GM19351 (cell line): ENCODE data around the gene HINFP.
A peak's percentile ranks its signal among the peaks of the same experiment; 100 is the strongest.
"Not testable (repeated sequence)": the region's sequence is repeated elsewhere in the genome, so short reads cannot be mapped to it uniquely, and the experiment has no call there.

Experiments
- ATAC-seq: cut with Tn5 transposase; IDR thresholded peaks from one replicate; pipeline ENCODE4 v1.9.1; 2021; ENCODE audit warnings: mild to moderate bottlenecking, moderate library complexity; ENCODE audit not compliant: unreplicated experiment

The HINFP gene

DNA sequence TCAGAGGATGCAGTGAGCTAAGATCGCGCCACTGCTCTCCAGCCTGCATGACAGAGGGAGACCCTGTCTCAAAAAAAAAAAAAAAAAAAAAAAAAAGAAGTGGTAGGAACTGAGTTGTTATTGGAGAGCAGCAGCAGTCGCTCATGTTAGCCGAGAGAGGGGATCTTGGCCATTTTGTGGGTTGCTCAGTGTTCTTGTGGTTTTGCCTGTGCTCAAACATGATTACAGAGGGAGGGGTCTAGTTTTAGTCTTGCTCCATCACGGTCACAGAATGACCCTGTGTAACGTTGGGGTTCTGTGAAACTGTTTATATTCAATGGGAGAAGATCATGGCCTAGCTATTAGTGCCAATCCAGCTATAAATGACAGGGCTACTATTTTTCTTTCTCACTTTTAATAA lies 21.7 kb upstream of the HINFP start:
- no peak for ATAC-seq

DNA sequence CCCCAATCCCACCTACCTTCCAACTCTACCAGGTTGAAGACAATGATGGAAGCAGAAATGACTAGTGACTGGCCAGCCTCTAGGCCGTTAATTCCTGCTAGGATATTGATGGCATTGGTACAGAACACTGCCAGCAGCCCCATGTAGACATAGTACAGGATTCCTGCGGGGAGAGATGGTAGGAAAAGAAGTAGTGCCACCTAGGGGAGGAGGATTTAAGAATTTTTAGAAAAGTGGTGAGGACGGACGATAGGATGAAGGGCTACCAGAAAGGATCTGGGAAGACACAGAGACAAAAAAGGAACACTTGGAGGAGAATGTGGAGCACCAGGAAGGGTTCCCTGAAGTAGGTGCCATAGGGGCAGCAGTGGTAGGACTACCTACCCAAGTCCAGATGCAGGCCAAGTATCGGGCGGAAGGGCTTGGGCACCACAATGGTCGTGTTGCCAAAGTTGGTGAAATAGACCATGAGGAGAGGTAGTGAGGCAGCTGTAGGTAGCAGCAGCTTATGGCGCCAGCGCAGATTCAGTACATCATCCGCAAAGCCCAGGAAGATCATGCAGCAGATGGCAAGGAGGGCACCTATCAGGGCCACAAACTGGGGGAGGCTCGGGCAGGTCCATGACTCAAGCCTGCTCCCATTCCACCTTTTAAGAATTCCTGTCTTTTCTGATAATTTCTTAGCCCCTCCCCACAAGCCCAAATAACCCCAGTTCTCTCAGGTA lies 21.0 kb upstream of the HINFP start:
- no peak for ATAC-seq

DNA sequence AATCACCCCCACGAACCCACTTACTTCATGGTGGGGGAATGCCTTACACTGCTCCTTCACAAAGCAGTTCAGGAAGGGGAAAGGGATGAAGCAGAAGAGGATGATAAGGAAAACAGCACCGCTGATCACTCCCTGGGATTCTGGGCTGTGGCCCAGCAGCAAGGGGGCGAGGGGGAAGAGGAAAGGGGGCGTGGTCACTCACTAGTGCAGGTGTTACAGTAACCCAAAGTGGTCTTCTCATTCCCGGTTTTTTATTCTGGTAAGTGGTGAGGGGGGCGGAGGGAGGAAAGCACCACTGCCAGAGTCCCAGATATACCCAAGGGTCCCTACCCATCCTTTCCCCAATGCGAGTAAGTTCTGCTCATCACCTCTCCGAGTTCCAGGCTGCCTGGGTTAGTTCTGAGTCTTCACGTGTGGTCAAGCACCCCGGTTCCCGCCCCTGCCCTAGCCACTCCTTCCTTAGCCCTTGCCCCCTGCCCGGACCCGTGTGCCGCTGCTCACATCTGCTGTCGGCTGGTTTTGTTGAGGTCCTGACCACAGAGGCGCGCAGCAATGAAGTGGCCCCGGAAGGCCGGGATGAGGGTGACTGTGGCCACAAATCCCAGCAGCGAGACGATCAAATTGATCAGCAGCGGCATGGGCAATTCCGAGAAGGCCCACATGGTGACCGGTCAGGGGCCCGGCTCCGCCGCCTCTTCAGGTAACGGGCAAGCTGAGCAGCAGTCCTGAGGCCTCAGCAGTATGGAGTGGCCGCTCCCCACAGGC lies 20.2 kb upstream of the HINFP start:
- ATAC-seq, result peak; percentile 31

DNA sequence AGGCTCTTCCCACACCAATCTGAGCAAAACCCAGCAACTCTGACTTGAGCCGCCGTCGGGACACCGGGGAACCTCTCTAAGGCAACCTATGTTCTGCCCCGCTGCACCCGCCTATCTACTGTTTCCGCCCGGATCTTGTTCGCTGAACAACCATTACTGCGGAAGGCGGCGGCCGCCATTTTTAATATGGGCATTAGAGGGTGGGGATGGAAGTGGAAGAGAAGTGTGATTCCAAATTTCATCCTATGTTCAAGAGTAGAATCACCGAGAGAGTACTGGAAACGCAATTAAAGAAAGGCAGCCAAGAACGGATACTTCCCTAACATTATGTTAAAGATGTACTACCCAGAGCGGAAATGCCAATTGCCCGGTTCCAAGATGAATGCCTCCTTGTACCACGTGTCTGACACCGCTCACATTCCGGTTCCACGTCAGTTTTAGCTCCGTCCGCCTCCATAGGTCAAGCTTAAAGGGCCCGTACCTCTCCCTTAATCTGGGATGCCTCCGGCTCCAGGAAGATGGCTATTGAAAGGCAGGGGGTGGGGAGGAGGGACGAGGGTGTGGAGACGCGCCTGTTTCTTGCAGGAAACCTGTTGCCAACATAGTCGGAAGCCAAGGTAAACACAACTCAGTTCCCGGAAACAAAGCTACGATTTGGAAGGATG lies 19.5 kb upstream of the HINFP start, which contains the start of gene DPAGT1:
Gene DPAGT1 (minus strand): TSS at position 95 of the 665 bp plus-strand sequence. CDS start 198 bp downstream, outside the sequence.
- peak; percentile 79 for ATAC-seq

DNA sequence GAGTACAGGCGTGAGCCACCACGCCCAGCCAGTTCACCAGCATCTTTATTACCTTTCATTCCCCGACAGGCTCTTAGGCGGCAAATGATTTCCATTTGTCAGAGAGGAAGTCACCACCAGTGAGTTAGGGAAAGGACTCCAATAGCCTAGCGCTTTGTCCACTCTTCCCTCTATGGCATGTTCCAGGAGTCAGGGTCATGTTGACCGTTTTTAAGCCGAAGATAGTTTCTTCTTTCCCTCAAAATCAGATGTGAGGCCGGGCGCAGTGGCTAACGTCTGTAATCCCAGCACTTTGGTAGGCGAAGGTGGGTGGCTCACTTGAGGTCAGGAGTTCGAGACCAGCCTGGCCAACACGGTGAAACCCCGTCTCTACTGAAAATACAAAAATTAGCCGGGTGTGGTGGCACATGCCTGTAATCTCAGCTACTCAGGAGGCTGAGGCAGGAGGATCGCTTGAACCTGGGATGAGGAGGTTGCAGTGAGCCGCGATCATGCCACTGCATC lies 18.2 kb upstream of the HINFP start:
- ATAC-seq, result not testable (repeated sequence)

DNA sequence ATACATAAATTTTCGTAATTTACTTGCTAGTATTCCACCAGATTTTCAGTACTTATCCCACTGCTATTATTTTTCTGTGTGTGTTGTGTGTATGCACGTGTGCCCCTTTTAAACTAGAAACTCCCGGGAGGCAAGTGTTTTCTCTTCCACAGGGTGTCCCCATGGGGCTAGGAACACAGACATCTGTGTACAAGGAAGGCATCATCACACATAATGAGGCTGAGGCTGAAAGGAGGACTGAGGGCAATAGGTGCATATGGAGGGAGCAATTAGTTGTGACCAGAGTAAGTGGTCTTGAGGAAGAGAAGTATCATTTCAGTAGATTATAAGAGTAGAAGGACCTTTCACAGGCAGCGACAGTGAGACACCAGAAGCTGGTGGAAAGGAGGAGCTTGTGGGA lies 17.6 kb upstream of the HINFP start:
- ATAC-seq, result no peak

DNA sequence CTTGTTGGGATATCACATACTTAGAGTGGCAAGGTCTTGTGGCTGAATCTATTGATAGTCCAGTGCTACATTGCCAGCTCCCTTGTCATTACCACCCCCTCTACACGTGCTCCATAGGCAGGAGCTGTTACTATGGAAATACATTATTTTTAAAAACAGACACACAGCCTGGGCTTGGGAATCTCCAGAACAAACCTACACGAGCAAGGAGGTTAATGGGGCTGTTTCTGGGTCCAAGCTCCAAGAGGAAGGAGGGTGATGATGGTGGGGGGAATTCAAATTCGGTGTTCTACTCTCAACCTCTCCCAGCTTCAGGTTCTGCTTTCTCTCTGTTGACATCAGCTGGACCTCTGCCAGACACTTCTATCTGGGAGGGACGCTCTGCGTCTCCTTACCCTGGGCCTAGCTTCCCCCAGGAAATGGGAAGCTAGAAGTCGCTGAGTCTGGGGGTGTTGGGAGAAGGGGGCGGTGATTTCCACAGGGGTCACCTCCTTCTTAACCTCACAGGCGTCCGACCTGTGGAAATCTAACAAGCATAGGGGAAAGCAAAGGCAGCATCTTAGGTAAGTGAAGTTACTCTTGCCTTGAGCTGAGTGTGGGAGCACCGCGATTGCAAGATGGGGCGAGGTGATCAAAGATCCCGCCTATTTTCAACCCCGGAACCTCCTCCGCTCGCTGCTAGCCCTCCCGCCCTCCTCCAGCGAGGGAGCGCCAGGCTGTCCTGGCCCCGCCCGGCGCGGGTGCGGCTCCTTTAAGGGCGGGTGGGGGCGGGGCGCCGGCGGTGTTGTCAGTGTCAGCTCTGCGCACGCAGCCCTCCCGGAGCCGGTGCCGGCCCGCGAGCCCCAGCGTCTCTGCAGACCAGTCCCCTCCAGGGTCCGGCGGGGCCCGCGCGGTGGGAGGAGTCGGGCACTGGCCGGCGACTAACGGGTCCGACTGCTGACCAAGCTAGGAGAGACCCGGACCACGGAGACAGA lies 14.5 kb upstream of the HINFP start, which contains the start of gene C2CD2L:
Gene C2CD2L (plus strand): TSS at position 781 of the 974 bp plus-strand sequence. CDS start 398 bp downstream, outside the sequence.
- peak; percentile 74 for ATAC-seq

DNA sequence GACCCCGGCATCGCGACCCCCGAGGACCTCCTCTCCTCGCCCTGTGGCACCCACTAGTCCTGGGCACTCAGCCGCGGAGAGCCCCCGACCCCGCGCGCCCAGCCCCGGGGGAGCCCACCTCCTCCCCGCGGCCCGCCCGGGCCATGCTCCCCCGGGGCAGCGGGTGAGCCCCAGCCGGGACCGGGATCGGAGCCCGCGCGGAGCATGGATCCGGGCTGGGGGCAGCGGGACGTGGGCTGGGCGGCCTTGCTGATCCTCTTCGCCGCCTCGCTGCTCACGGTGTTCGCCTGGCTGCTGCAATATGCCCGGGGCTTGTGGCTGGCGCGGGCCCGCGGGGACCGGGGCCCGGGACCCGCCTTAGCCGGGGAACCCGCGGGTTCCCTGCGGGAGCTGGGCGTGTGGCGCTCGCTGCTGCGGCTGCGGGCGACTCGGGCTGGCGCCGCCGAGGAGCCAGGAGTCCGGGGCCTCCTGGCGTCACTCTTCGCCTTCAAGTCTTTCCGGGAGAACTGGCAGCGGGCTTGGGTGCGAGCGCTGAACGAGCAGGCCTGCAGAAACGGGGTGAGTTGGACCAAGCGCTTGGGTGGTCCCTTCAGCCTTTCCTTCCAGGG lies 13.7 kb upstream of the HINFP start:
- peak; percentile 12 for ATAC-seq

DNA sequence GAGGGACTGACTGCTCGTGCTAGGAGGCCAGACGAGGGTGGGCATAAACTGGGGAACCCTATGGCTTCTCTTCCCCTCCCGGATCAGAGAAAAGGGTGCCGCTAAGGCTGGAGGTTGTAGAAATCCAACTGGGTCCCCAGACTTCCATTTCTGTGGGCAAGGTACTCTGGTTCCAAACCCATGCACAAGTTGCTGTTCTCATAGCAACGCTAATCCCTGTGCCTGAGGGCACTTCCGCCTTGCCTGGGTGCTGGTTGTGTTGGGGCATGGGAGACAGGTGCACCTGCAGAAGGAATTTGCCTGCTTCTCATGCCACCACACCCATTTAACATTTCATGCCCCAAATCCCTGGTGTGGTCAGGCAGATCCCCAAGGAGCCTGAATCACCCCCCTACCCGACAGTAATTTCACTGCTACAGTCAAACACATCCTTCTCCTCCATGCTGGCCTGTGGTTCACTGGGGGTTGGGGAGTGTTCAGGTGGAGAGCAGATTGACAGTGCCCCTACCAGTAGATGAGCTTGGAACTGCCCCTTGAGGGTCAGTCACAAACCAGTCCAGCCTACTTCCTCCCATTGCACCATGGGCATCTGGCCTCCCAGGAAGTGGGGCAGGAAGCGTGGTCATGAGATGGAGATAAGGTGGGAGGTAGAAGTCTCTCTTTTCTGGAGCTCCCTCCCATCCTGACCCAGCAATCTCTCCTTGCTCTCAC lies 13.1 kb upstream of the HINFP start:
- ATAC-seq, result no peak

DNA sequence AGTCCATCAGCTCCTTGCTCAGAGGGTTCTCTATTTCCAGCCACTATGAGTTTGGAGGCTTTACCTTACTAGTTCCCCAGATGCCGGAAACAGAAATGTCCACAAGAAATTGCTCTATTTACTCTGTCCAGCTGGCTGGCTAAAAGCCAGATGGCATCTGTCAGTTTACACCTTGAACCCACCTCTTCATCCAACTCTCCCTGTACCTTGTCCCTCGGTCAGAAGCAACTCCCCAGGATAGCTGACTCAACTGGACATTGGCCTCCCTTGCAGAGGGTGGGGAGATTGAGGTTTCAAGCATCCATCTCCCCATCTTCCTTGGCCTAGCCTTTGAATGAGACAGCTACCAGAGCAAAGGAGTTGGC lies 12.5 kb upstream of the HINFP start:
- no peak for ATAC-seq

DNA sequence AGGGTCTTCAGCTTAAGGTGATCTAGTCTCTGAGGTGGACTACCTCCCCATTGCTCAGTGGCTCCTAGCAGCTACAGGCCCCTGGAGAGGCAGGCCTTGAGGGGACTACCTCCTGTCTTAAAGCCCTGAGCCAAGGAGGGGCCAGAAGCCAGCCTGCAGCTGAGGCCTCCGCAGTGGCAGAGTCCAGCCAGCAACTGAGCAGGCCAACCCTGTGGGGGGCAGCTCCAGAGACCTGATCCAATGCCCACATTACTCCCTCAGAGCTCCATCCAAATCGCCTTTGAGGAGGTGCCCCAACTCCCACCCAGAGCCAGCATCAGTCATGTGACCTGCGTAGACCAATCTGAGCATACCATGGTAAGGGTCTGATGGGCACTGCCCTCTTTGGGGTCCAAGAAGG lies 11.5 kb upstream of the HINFP start:
- no peak for ATAC-seq

DNA sequence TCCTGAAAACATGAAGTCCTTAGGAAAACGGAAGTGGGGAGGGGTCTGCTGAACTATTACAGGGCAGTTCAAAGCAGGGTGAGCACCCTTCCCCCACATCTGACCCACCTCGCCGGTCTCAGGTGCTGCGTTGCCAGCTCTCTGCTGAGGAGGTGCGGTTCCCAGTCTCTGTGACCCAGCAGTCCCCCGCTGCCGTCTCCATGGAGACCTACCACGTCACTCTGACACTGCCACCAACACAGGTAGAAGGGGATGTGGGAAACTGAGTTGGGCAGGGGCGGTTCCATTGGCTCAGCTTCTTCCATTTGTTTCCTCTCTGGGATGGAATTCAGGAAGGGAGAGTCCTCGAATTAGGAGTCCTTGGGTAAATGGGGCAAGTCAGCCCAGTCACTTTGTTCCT lies 10.9 kb upstream of the HINFP start:
- ATAC-seq, result no peak

DNA sequence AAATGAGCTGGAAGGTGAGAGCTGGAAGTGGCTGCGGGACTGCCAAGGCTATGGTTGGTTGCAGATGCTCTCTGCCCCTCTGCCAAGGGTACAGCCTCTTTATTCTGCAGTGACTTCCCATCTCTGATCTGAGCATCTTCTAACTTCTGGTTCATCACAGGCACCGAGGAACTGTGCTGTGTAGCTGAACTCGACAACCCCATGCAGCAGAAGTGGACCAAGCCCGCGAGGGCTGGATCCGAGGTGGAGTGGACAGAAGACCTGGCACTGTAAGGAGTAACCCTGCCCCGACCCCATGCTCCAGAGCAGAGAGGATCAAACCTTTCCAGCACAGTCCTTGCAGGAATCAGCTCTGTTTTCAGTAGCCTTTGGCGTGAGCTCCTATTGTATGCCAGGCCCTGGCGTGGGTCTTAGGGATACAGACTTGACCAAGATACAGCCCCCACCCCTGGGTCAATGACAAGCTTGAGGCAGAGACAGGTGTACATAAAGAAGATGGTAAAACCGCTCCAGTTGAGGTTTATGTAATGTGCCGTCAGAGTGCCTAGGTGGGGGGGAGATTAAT lies 9.9 kb upstream of the HINFP start:
- no peak for ATAC-seq

DNA sequence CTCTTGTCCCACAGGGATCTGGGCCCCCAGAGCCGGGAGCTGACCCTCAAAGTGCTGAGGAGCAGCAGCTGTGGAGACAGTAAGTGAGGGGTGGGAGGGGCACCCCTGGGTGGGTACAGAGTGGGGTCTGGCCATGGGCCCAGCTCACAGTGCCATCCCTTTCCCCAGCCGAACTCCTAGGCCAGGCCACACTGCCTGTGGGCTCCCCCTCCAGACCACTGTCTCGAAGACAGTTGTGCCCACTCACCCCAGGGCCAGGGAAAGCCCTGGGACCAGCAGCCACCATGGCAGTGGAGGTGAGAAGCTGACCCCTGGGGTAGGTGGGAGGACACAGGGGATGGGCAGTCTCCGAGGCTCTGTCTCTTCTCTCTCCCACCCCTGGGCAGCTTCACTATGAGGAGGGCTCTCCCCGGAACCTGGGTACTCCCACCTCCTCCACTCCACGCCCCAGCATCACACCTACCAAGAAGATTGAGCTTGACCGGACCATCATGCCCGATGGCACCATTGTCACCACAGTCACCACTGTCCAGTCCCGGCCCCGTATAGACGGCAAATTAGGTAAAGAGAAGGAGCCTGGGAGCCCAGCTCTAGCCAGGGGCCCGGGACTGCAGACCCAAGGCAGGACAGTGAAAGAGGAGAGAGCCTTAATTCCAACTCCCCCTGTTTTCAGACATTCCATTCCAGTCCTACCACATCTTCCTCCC lies 8.9 kb upstream of the HINFP start:
- ATAC-seq, result no peak

DNA sequence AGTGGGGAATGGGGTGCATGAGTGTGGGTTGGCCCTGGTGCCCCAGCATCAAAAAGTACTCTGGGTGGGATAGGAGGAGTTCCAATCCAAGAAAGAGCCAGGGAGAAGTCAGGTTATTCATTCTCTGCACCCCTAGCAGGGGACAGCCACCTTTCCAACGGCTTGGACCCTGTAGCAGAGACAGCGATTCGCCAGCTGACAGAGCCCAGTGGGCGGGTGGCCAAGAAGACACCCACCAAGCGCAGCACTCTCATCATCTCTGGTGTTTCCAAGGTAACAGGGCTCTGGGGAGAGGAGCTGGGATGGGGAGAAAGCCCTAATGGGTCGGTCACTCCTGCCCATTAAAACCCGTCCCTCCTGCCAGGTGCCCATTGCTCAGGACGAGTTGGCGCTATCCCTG lies 7.7 kb upstream of the HINFP start:
- no peak for ATAC-seq

DNA sequence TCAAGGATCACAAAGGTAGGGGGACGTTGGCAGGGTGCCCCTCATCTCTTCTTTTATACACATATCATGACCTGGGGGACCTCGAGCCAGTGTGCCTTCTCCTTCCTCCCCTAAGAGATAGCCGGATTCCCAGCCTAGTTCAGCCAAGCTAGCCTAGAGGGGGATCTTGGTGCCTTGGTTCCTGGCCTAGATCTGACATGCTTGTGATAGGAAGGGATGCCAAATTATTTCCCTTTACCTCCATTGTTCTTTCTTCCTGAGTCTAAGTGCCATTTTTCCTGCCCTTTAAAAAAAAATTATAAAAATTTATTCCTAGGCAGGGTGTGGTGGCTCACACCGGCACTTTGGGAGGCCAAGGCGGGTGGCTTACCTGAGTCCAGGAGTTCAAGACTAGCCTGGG lies 7.0 kb upstream of the HINFP start:
- no peak for ATAC-seq

DNA sequence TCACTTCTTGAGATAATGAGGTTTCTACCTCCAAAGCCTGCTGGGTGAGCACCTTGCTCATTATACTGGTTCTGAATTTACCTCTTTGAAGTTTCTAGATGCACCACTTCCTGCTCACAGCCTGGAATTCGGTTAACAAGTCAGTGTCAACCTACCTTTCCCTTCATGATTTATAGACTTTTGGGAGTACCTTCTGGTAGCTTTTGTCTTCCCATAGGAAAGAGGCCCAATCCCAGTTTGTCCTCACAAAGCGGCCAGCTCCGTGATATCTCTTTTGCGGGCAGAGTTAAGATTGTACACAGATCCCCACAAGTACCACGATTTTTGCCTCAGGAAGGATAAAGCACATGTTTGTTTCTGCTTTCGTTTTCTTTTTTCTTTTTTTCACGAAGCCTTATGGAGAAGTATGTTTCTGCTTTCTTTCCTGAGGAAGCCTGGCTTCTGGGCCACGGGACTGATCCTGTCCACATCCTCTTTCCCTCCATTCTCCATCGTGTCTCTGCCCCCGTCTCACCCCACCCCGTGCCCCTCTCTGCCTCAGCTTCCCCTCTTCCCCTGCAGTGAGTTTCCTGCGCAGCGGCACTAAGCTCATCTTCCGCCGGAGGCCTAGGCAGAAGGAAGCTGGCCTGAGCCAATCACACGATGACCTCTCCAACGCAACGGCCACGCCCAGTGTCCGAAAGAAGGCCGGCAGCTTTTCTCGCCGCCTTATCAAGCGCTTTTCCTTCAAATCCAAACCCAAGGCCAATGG lies 5.7 kb upstream of the HINFP start:
- no peak for ATAC-seq

DNA sequence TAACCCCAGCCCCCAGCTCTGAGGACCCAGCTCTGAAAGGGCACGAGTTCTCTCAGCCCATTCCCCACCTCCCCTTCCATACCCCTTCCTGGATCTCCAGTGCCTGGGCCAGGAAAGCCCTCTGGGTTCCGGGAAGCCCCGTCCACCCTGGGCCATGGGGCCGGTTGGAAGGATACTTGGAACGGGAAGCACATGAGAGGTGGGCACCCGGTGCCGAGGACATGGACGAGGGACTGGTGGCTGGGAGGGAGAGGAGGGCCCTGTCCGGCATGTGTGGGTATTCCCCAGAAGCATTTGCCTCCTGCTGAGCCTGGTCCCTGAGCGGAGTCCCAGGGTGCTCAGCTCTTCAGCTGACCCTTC lies 5.2 kb upstream of the HINFP start:
- no peak for ATAC-seq
